Measurements from ENCODE around the gene KIT.

Gene KIT

GRCh38 chr4:54661686-54662085 is 3.9 kb downstream of the KIT start:
- DNase-seq: no peak

GRCh38 chr4:54662123-54662522 is 4.4 kb downstream of the KIT start:
- no peak for DNase-seq

- DNase-seq: no peak
Observed at GRCh38 chr4:54662901-54663585, 5.3 kb downstream of the KIT start.

GRCh38 chr4:54664400-54664799 is 6.6 kb downstream of the KIT start:
- DNase-seq: no peak

GRCh38 chr4:54668014-54668611 is 10.4 kb downstream of the KIT start:
- no peak for DNase-seq

GRCh38 chr4:54669831-54670230 is 12.1 kb downstream of the KIT start:
- no peak for DNase-seq

GRCh38 chr4:54675721-54676461 is 18.1 kb downstream of the KIT start:
- DNase-seq: no peak

GRCh38 chr4:54676658-54677057 is 18.9 kb downstream of the KIT start:
- no peak for DNase-seq

- DNase-seq: no peak
Observed at GRCh38 chr4:54677416-54677815, 19.7 kb downstream of the KIT start.

GRCh38 chr4:54677853-54678650 is 20.3 kb downstream of the KIT start:
- no peak for DNase-seq

GRCh38 chr4:54678826-54679225 is 21.1 kb downstream of the KIT start:
- DNase-seq: no peak

- no peak for DNase-seq
Observed at GRCh38 chr4:54679813-54680212, 22.1 kb downstream of the KIT start.

GRCh38 chr4:54683616-54684346 is 26.0 kb downstream of the KIT start:
- DNase-seq: no peak

GRCh38 chr4:54685810-54686209 is 28.1 kb downstream of the KIT start:
- no peak for DNase-seq

GRCh38 chr4:54687887-54688841 is 30.4 kb downstream of the KIT start:
- no peak for DNase-seq

- DNase-seq: no peak
Observed at GRCh38 chr4:54695337-54695736, 37.6 kb downstream of the KIT start.

GRCh38 chr4:54695788-54696187 is 38.0 kb downstream of the KIT start:
- no peak for DNase-seq

- DNase-seq: no peak
Observed at GRCh38 chr4:54696649-54697048, 38.9 kb downstream of the KIT start.

- DNase-seq: no peak
Observed at GRCh38 chr4:54700986-54701385, 43.2 kb downstream of the KIT start.

GRCh38 chr4:54703182-54703581 is 45.4 kb downstream of the KIT start:
- no peak for DNase-seq

GRCh38 chr4:54707406-54707805 is 49.6 kb downstream of the KIT start:
- DNase-seq: no peak

Data from NCI-H2029 treated with DMSO at 0.1 percent for 48 hours (cell line).